SK-N-MC (cell line): Measurements from ENCODE around the gene DCDC2.

ENCODE experiments used
- DNase-seq: peaks from one replicate; pipeline ENCODE4 v3.0.0-alpha.2; 2011; ENCODE audit warnings: low read depth, low spot score
- H3K27ac ChIP-seq: fragments of 200-600 bp; sonication (generic); 2 replicates; pipeline ENCODE4 v1.5.1; 2016; ENCODE audit warnings: mixed run types
- H3K36me3 ChIP-seq: fragments of 200-600 bp; sonication (generic); 2 replicates; pipeline ENCODE4 v1.6.1; 2017; ENCODE audit warnings: antibody characterized with exemption, low read length, mixed read lengths; ENCODE audit not compliant: insufficient read depth
- H3K4me3 ChIP-seq: fragments of 200-600 bp; sonication (generic); 2 replicates; pipeline ENCODE4 v1.5.1; 2016
- H3K9ac ChIP-seq: fragments of 200-600 bp; sonication (generic); 2 replicates; pipeline ENCODE4 v1.8.0; 2017; ENCODE audit warnings: mixed run types, mixed read lengths; ENCODE audit not compliant: insufficient read length
- H3K9me3 ChIP-seq: fragments of 200-600 bp; sonication (generic); 2 replicates; pipeline ENCODE4 v1.6.1; 2017; ENCODE audit warnings: low read depth, mild to moderate bottlenecking, antibody characterized with exemption, low read length, moderate library complexity, mixed read lengths
- EZH2 ChIP-seq: fragments of 200-600 bp; sonication (generic); IDR thresholded peaks from one replicate; pipeline ENCODE4 v1.6.1; 2017; ENCODE audit warnings: antibody characterized with exemption
- FOXP2 ChIP-seq: optimal IDR thresholded peaks from 2 replicates; pipeline ENCODE3; 2011; ENCODE audit warnings: mild to moderate bottlenecking, moderate library complexity; ENCODE audit not compliant: insufficient read depth; ENCODE audit errors: extremely low read length, control extremely low read depth
- POLR2AphosphoS5 ChIP-seq: IDR thresholded peaks from 2 replicates; pipeline ENCODE4 v1.6.1; 2012; ENCODE audit warnings: mild to moderate bottlenecking, low read depth, low read length, borderline replicate concordance

DCDC2 gene

DNA sequence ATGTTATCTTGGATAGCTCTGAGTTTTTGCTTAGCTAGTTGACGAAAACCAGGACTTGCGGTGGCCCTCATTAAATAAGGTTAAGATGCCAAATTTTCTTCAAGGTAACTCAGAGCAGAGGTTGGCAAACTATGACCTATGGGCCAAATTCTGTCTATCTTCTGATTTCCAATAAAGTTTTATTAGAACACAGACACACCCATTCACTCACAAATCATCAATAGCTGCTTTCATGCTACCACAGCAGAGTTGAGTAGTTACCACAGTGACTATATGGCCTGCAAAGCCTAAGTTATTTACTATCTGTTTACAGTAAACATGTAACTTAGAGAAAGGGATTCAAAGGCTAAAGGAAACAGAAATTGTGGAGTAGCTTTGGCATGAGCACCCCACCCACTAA lies 23.6 kb downstream of the DCDC2 start:
- DNase-seq = no peak
- Histone ChIP-seq H3K9ac (no peak overlapping the region), H3K9me3 (no peaks in the 10 kb centered on the region), H3K27ac (no peak overlapping the region), H3K36me3 (peaks cover 10% of the 10 kb centered on the region), H3K4me3 (no peak overlapping the region)
- TF ChIP-seq POLR2AphosphoS5 (no peak), FOXP2 (no peak), EZH2 (no peak)

DNA sequence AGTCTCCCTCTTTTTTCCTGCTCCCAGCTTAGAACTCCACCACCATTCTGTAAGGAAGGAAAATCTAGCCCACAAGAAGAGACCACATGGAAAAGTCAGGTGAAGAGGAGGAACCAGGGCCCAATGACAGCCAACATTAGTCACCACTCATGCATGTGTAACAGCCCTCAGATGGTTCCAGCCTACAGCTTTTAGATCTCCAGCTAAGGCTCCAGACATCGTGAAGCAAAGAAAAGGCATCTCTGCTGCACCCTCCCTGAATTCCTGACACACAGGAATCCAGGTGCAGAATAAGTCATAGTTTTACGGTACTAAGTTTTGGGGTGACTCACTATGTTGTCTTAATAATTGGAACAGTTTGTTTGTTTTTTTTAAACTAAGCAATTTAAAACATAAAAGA lies 25.5 kb downstream of the DCDC2 start:
- no peaks in the 10 kb centered on the region; the same call in 1 of the 2 replicates for H3K36me3 ChIP-seq
- H3K27ac ChIP-seq = no peak overlapping the region
- DNase-seq = no peak
- no peak overlapping the region for H3K4me3 ChIP-seq
- H3K9me3 ChIP-seq = no peaks in the 10 kb centered on the region
- no peak overlapping the region for H3K9ac ChIP-seq
- TF ChIP-seq FOXP2 (no peak), POLR2AphosphoS5 (no peak), EZH2 (no peak)

DNA sequence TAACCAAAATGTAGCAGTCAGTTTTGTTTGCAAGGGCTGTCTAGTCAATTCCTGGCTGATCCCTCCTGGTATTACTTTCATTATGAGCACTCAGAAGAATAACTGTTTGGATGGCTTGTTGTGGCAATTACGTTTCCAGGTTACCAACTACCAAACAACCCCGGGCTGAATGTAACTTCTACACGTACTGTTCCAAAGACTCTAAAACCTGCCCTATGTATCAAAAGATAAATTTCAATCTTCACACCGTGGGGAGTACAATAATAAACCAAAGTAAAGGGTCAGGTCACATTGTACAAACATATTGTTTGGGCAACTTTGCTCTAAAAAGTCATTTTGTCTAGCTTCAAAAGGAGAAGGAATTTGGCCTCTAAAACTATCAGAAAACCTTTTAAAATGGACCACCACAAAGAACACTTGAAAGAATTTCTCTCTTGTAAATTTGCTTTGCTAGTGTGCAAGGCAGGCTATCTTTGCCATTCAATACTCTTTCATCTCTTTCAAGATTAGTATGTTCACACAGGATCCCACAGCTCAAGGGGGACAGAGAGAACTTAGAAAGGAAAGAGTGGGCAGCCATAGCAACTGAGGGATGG lies 27.6 kb downstream of the DCDC2 start:
- 0 out of 2 replicates have a peak overlapping the region, but pooled peaks have one; percentile 11 for H3K27ac ChIP-seq
- H3K9ac ChIP-seq = no peak overlapping the region
- no peak for DNase-seq
- no peak overlapping the region for H3K4me3 ChIP-seq
- H3K9me3 ChIP-seq = no peaks in the 10 kb centered on the region
- H3K36me3 ChIP-seq = no peaks in the 10 kb centered on the region; the same call in 1 of the 2 replicates
- no peak for TF ChIP-seq POLR2AphosphoS5
- no peak for TF ChIP-seq FOXP2
- TF ChIP-seq EZH2 = no peak

DNA sequence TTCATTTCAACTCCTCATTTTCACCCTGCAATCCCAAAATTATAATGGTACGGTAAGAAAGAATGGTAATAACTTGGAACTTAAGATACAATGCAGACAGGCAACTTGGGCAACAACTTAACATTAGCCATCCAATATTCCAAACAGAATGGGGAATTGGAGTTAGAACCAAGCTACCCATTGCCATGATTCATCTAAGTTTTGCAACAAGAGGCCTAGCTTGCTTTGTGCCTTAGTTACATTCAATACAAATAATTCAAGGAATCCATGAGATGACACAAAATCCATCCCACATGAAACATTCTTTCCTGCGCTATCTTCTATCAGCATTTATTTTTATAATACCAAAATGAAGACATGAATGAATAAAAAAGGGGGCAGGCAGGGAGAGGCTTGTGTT lies 28.4 kb downstream of the DCDC2 start:
- H3K36me3 ChIP-seq = no peaks in the 10 kb centered on the region; the same call in 1 of the 2 replicates
- H3K4me3 ChIP-seq = no peak overlapping the region
- no peaks in the 10 kb centered on the region for H3K9me3 ChIP-seq
- H3K27ac ChIP-seq = no peak overlapping the region
- H3K9ac ChIP-seq = no peak overlapping the region
- DNase-seq = no peak
- TF ChIP-seq FOXP2 (no peak), POLR2AphosphoS5 (no peak), EZH2 (no peak)

DNA sequence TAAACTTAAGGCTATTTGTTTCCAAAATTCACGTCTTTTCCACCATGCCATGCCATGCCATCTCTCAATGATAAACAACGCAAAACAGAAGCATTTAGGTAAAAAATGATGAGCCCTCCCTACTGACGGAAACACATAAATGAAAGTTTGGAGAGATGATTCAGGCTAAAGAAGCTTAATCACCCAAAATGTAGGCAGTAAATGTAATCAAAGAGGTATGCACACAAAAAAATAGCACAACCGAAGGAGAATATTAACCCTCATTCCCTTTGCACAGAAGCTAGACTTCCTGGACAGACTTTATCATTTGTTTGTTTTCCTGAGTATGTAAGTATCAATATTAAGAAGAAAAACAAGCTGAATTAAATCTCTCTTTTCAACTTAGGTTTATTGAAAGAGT lies 28.8 kb downstream of the DCDC2 start:
- Histone ChIP-seq H3K36me3 (no peaks in the 10 kb centered on the region; the same call in 1 of the 2 replicates), H3K9me3 (no peaks in the 10 kb centered on the region), H3K4me3 (no peak overlapping the region), H3K9ac (no peak overlapping the region), H3K27ac (no peak overlapping the region)
- DNase-seq = no peak
- no peak for TF ChIP-seq POLR2AphosphoS5
- TF ChIP-seq EZH2 = no peak
- TF ChIP-seq FOXP2 = no peak

DNA sequence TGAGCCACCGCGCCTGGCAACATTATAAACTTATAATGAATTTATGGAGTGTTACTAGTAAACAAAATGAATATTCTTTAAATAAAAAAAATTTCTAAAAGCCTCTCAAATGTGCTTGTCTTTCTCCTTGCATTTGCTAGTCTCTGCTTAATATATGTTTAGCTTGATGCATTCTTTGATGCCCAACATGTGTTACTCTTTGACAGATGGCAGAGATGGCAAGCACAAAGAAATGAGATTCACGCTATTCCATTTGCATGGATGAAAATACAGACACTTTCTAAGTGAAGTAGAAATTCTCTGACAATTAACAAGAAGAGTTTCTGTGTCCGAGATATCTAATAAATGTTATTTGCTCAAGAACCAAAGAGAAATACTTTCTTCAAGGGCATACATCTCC lies 30.1 kb downstream of the DCDC2 start:
- Histone ChIP-seq H3K9ac (no peak overlapping the region), H3K9me3 (no peaks in the 10 kb centered on the region), H3K4me3 (no peak overlapping the region), H3K27ac (no peak overlapping the region; the same call in 1 of the 2 replicates), H3K36me3 (no peaks in the 10 kb centered on the region; the same call in 1 of the 2 replicates)
- DNase-seq = no peak
- TF ChIP-seq EZH2 = no peak
- no peak for TF ChIP-seq POLR2AphosphoS5
- TF ChIP-seq FOXP2 = no peak

DNA sequence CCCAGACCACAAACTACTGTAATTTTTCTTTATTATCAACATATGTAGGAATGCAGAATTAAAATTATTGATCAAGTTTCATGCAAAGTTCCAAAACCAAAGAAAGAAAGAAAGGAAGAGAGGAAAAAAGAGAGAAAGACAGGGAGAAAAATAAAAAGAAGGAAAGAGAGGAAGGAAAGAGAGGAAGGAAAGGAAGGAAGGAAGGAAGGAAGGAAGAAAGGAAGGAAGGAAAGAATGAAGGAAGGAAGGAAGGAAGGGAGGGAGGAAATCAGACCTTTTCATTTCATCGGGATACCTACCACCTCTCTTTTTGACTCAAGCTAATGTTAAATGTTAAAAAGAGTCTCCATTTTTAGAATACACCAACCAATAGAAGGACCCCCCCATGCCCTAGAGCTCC lies 31.9 kb downstream of the DCDC2 start:
- Histone ChIP-seq H3K9ac (no peak overlapping the region), H3K36me3 (no peaks in the 10 kb centered on the region; the same call in 1 of the 2 replicates), H3K9me3 (no peaks in the 10 kb centered on the region), H3K27ac (peak overlapping the region; percentile 93), H3K4me3 (no peak overlapping the region)
- no peak for TF ChIP-seq POLR2AphosphoS5
- TF ChIP-seq EZH2 = no peak
- no peak for TF ChIP-seq FOXP2
- no peak for DNase-seq

DNA sequence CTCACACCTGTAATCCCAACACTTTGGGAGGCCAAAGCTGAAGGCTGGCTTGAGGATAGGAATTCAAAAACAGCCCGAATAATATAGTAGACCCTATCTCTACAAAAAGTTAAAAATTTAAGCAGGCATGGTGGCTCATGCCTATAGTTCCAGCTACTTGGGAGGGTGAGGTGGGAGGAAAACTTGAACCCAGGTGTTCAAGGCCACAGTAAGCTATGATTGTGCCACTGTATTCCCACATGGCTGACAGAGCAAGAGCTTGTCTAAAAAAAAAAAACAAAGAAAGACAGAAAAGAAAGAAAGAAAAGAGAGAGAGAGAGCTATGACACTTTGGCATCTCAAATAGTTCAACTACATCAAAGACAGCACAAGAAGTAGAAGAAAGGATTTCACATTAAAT lies 33.2 kb downstream of the DCDC2 start:
- H3K9ac ChIP-seq = no peak overlapping the region
- TF ChIP-seq POLR2AphosphoS5 = no peak
- TF ChIP-seq FOXP2 = no peak
- TF ChIP-seq EZH2 = no peak
- H3K9me3 ChIP-seq = no peaks in the 10 kb centered on the region
- H3K4me3 ChIP-seq = no peak overlapping the region
- peak overlapping the region; percentile 93 for H3K27ac ChIP-seq
- no peak for DNase-seq
- no peaks in the 10 kb centered on the region; the same call in 1 of the 2 replicates for H3K36me3 ChIP-seq
